Subcutaneous abdominal adipose tissue (tissue), 5 donors: Measurements from ENCODE around the gene EI24.

Source experiments
- H3K27ac ChIP-seq: one replicate; pipeline ENCODE4 v1.7.0; 2013; ENCODE audit warnings: low read depth, mild to moderate bottlenecking, inconsistent platforms, low read length, moderate library complexity
- H3K27me3 ChIP-seq, 5 donors: one replicate each; pipeline ENCODE4 v1.7.0; 2013; ENCODE audit warnings: low read length in 5 of 5, inconsistent platforms in 1 of 5; ENCODE audit not compliant: control insufficient read depth in 5 of 5, insufficient read depth in 4 of 5
- H3K36me3 ChIP-seq, 5 donors: one replicate each; pipeline ENCODE4 v1.7.0; 2013; ENCODE audit warnings: low read length in 5 of 5; ENCODE audit not compliant: control insufficient read depth in 5 of 5, insufficient read depth in 5 of 5
- H3K4me1 ChIP-seq, 5 donors: one replicate each; pipeline ENCODE4 v1.7.0; 2013; ENCODE audit warnings: low read length in 5 of 5, mild to moderate bottlenecking in 3 of 5, moderate library complexity in 1 of 5; ENCODE audit not compliant: control insufficient read depth in 5 of 5, insufficient read depth in 5 of 5
- H3K4me3 ChIP-seq, 5 donors: one replicate each; pipeline ENCODE4 v1.7.0; 2013; ENCODE audit warnings: low read length in 5 of 5, low read depth in 1 of 5
- H3K9ac ChIP-seq, 5 donors: one replicate each; pipeline ENCODE4 v1.7.0; 2013; ENCODE audit warnings: low read length in 5 of 5, mild to moderate bottlenecking in 4 of 5, moderate library complexity in 3 of 5
- H3K9me3 ChIP-seq, 5 donors: one replicate each; pipeline ENCODE4 v1.7.0; 2013; ENCODE audit warnings: low read length in 5 of 5; ENCODE audit not compliant: control insufficient read depth in 5 of 5
- donor health status: healthy.
- donor health status: healthy.
- donor health status: healthy.
- donor health status: healthy.
- donor health status: healthy.

Gene EI24

DNA sequence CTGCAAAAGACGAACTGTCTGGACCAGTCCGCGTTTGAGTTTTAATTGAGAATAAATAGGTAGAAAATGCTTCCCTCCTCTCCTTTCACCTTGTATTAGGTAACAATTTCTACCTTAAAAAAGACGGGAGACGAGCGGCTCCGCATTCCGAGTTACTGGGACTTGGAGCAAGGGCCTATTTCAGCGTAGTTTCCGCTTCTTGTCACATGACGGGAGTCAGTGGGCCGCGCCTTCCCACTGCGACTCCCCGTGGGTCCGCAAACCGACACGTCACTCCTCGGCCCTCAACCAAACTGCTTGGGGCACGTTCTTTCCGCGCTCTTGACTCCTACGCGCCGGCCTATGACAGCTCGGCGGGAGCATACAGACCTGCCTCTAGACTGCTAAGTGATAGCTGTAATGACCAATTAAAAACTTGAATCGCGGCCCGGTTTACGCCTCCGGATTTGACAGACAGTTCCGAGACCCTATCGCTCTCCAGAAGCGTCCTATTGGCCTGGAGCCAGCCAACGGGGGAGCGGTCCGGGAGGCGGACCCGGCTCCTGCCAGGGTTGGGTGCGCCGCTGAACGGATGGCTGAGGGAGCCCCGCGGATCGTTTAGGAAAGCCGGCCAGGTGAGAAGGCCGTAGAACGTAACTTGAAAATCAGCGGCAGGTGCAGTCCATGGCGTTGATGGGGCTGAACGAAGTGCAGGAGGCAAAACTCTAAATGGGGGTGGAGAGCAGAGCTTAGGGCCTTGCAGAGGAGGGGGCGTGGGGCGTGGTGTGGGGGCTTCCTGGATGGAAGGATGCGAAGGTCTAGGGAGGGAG is 23.2 kb downstream of the EI24 start, which contains the start of gene STT3A:
Gene STT3A (plus strand): TSS at position 548 of the 809 bp plus-strand sequence. CDS start 3,064 bp downstream, outside the sequence.
- no peaks in the 10 kb centered on the region for H3K9me3 ChIP-seq
- H3K27ac ChIP-seq = peak within 1 kb of the TSS; percentile 99
- H3K36me3 ChIP-seq = peaks cover 4 to 7% (median 6%) of the 10 kb centered on the region in 5 donors
- no peaks in the 10 kb centered on the region for H3K27me3 ChIP-seq
- H3K9ac ChIP-seq = peak within 1 kb of the TSS; percentile 98 to 100 (median 98)
- peak within 1 kb of the TSS; percentile 90 to 99 (median 97) for H3K4me3 ChIP-seq
- H3K4me1 ChIP-seq = peaks cover 5 to 22% (median 17%) of the 10 kb centered on the region in 5 donors

DNA sequence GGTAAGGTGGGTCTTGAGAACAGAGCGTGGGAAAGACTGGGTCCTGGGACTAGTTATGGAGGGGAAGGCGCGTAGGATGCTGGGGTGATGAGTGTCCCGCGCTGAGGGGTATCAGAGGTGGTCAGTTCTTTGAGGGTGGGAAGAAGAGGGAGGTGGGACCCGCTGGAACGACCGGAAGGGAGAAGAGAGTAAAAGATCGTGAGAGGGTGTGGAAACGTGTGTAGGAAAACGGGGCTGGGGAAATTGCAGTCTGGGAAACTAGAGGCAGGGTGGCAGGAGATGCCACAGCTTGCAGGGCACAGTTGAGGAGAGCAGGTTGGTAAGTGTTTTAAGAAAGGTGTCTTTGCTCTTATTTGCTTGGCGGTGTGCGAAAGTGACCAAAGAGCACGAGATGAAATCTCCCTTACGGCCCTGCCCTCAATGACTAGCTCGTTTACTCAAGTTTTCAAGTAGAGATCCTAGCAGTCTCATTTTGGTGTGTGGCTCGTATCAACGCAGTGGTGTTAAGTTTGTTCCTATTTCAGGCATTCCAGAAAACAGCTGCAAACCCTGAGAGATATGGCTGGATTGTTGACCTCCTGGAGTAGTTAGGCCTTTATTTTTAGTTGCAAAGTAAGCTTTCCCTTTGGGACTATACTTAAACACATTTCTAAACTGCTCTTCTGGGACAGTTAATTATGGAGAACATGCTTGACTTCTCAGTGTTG is 24.0 kb downstream of the EI24 start:
- peak overlapping the region; percentile 74 for H3K27ac ChIP-seq
- peaks cover 5 to 22% (median 17%) of the 10 kb centered on the region in 5 donors for H3K4me1 ChIP-seq
- no peaks in the 10 kb centered on the region for H3K27me3 ChIP-seq
- peak overlapping the region; percentile 90 to 99 (median 97) for H3K4me3 ChIP-seq
- peaks cover 4 to 14% (median 10%) of the 10 kb centered on the region in 5 donors for H3K36me3 ChIP-seq
- no peaks in the 10 kb centered on the region for H3K9me3 ChIP-seq
- H3K9ac ChIP-seq = peak overlapping the region; percentile 71 to 94 (median 81)

DNA sequence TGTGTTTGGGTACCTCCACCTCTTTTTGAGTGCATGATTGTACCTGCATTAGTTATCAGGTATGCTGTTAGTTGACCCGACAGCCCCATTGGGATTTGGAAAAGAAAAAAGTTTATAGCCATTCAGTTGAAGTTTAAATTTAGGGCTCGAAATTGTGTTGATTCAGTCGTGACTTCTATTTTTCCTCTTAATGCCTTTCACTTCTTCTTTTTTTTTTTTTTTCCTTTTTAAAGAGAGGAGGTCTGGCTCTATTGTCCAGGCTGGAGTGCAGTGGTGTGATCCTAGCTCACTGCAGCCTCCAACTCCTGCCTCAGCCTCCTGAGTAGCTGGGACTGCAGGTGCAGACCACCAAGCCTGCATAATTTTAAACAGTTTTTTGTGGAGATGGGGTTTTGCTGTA is 25.7 kb downstream of the EI24 start:
- Histone ChIP-seq H3K27ac (no peak overlapping the region), H3K36me3 (peaks cover 11 to 24% (median 17%) of the 10 kb centered on the region in 5 donors), H3K4me1 (peaks cover 5 to 22% (median 17%) of the 10 kb centered on the region in 5 donors), H3K9ac (no peak overlapping the region), H3K4me3 (no peak overlapping the region), H3K9me3 (no peaks in the 10 kb centered on the region), H3K27me3 (no peaks in the 10 kb centered on the region)

DNA sequence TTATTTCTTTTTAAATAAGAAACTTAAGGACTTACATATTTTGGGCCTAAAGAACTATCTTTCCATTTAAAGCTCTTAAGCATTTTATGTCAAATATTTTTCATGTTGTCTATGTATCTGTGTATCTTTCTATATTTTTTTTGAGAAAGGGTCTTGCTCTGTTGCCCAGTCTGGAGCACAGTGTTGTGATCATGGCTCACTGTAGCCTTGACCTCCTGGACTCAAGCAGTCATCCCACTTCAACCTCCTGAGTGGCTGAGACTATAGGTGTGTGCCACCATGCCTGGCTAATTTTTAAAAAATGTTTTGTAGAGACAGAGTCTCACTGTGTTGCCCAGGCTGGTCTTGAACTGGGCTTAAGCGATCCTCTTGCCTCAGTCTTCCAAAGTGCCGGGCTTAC is 31.4 kb downstream of the EI24 start:
- Histone ChIP-seq H3K9me3 (no peaks in the 10 kb centered on the region), H3K27ac (no peak overlapping the region), H3K9ac (no peak overlapping the region), H3K4me1 (no peaks in the 10 kb centered on the region), H3K27me3 (no peaks in the 10 kb centered on the region), H3K4me3 (no peak overlapping the region), H3K36me3 (peaks cover 47 to 79% (median 65%) of the 10 kb centered on the region in 5 donors)

DNA sequence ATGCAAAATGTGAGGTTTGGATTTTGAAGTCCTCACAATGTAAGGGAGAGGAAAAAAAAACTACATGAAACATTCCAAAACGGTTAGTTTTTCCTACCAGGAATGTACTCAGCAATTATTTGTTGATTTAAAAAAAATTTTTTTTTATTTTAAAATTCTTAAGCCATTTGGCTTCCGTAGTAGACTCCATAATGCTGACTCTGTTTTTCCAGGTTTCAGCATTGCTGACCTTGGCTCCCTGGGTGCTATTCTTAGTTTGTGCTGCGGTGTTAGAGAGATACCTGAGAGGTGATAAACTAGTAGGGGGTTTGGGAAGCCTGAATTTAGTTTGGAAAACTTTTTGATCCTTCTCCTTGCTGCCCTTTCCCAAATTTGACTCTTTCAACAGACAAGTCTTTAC is 33.9 kb downstream of the EI24 start:
- H3K27me3 ChIP-seq = no peaks in the 10 kb centered on the region
- no peak overlapping the region for H3K4me3 ChIP-seq
- H3K36me3 ChIP-seq = peaks cover 64 to 91% (median 81%) of the 10 kb centered on the region in 5 donors
- no peaks in the 10 kb centered on the region for H3K4me1 ChIP-seq
- H3K9me3 ChIP-seq = no peaks in the 10 kb centered on the region
- no peak overlapping the region for H3K27ac ChIP-seq
- H3K9ac ChIP-seq = no peak overlapping the region

DNA sequence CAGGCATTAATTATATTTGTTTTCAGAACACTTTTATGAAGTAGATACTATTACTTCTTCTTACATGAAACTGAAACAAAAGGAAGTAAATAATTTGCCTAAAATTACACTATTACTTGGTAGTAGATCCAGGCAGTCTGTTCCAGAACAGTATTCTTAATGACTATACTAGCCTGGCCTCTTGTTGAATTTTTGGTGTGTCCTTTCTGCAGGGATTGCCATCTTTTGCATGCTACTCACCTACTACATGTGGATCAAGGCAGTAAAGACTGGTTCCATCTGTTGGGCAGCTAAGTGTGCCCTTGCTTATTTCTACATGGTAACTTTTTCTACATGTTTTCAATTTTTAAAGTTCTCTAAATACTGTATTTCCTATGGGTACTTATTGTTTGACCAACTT is 36.1 kb downstream of the EI24 start:
- peaks cover 72 to 98% (median 88%) of the 10 kb centered on the region in 5 donors for H3K36me3 ChIP-seq
- H3K27me3 ChIP-seq = no peaks in the 10 kb centered on the region
- no peak overlapping the region for H3K27ac ChIP-seq
- no peaks in the 10 kb centered on the region for H3K9me3 ChIP-seq
- H3K4me1 ChIP-seq = no peaks in the 10 kb centered on the region
- no peak overlapping the region for H3K4me3 ChIP-seq
- no peak overlapping the region for H3K9ac ChIP-seq

DNA sequence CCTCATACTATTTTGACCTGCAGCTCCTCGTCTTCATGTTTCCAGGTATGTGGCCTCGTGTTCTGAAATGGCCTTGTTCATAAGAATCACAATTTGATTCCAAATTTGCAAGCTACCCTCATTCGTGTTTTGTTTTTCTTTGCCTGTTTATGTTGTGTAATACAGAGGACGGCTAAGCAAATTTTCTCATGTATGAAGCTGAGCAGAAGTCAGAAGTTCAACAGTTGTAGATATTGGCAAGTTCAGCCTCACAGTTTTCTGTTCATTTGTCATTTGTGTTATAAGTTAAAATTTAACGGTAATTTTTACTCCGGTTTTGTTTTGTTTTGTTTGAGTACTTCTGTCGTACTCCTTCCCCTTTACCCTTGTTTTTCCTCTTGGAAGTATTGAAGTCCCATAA is 40.3 kb downstream of the EI24 start:
- H3K36me3 ChIP-seq = peaks cover 82 to 98% (median 85%) of the 10 kb centered on the region in 5 donors

DNA sequence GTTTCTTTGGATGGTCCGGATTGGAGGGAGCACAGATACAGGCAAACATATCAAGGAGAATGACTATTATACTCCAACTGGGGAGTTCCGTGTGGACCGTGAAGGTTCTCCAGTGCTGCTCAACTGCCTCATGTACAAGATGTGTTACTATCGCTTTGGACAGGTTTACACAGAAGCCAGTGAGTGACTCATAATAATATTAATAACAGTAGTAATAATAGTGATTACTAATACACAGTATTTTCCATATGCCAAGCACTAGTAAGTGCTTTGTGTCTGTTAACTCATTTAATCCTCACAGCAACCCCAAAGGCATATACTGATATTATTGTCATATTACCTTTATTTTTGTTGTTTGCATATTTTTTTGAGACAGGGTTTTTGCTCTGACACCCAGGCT is 49.1 kb downstream of the EI24 start:
- Histone ChIP-seq H3K9ac (no peak overlapping the region), H3K36me3 (peaks cover 61 to 86% (median 75%) of the 10 kb centered on the region in 5 donors), H3K27ac (no peak overlapping the region)

More for the DNA sequence above, 40.3 kb downstream of the EI24 start:
- Histone ChIP-seq H3K4me3 (no peak overlapping the region), H3K9ac (no peak overlapping the region), H3K9me3 (no peaks in the 10 kb centered on the region), H3K4me1 (no peaks in the 10 kb centered on the region), H3K27ac (no peak overlapping the region), H3K27me3 (no peaks in the 10 kb centered on the region)

DNA sequence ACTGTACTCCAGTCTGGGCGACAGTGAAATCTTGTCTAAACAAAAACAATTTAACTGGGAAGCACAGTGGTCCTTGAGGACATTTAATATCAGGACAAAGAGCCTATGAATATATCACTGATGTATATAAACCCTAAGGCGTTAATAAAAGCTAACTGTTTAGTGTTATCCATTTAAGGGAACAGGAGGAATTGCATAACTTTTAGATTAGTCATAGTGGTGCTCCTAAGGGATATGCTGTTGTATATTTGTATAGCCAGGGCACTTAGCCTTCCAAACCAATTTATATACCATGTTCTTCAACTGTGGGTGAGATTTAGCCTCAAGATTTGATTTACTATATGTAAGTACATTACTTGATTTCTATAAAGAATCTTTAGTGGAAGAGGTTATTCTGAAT is 52.7 kb downstream of the EI24 start:
- Histone ChIP-seq H3K4me3 (no peak overlapping the region), H3K4me1 (peaks cover 1 to 29% (median 23%) of the 10 kb centered on the region in 5 donors), H3K27ac (no peak overlapping the region), H3K9me3 (no peaks in the 10 kb centered on the region), H3K36me3 (peaks cover 39 to 51% (median 45%) of the 10 kb centered on the region in 5 donors), H3K9ac (no peak overlapping the region), H3K27me3 (no peaks in the 10 kb centered on the region)

More for the DNA sequence above, 49.1 kb downstream of the EI24 start:
- no peaks in the 10 kb centered on the region for H3K9me3 ChIP-seq
- no peaks in the 10 kb centered on the region for H3K27me3 ChIP-seq
- peaks cover 0 to 7% (median 6%) of the 10 kb centered on the region in 5 donors for H3K4me1 ChIP-seq
- H3K4me3 ChIP-seq = no peak overlapping the region

DNA sequence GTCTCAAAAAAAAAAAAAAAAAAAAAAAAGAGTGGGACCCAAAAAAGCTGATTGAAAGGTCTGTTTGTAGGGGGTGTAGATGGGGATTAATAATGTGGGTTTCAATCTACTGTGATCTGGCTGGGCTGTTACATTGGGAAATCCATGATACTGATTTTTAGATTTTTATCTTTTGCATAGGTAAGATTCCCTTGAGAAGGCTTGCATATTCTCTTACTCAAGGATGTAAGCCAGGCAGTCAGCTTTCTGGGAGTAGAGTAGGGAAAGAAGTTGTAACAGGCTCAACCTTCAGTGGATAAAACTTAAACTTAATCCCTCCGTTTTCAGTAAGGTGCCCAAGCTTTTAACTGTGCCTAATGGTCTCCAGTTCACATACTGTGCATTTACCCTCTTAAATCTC is 53.8 kb downstream of the EI24 start:
- H3K4me3 ChIP-seq = no peak overlapping the region
- no peak overlapping the region for H3K9ac ChIP-seq
- peaks cover 1 to 30% (median 23%) of the 10 kb centered on the region in 5 donors for H3K4me1 ChIP-seq
- H3K27ac ChIP-seq = no peak overlapping the region
- no peaks in the 10 kb centered on the region for H3K9me3 ChIP-seq
- peaks cover 29 to 40% (median 35%) of the 10 kb centered on the region in 5 donors for H3K36me3 ChIP-seq
- no peaks in the 10 kb centered on the region for H3K27me3 ChIP-seq
